Testis (tissue), 2 donors: ENCODE results near the gene NPHP1.

Experiments used
- CTCF ChIP-seq, 3 experiments: fragments of 450-650 bp in 2 of 3; fragments of 200-600 bp in 1 of 3; sonication (generic) in 1 of 3; IDR thresholded peaks; one replicate each; pipeline ENCODE4 v1.5.1; 2016 to 2019; ENCODE audit warnings: antibody characterized with exemption in 3 of 3, mild to moderate bottlenecking in 2 of 3, moderate library complexity in 1 of 3
- POLR2A ChIP-seq: fragments of 450-650 bp; IDR thresholded peaks from one replicate; pipeline ENCODE4 v1.6.1; 2017; ENCODE audit warnings: antibody characterized with exemption, mild to moderate bottlenecking, moderate library complexity

DNA sequence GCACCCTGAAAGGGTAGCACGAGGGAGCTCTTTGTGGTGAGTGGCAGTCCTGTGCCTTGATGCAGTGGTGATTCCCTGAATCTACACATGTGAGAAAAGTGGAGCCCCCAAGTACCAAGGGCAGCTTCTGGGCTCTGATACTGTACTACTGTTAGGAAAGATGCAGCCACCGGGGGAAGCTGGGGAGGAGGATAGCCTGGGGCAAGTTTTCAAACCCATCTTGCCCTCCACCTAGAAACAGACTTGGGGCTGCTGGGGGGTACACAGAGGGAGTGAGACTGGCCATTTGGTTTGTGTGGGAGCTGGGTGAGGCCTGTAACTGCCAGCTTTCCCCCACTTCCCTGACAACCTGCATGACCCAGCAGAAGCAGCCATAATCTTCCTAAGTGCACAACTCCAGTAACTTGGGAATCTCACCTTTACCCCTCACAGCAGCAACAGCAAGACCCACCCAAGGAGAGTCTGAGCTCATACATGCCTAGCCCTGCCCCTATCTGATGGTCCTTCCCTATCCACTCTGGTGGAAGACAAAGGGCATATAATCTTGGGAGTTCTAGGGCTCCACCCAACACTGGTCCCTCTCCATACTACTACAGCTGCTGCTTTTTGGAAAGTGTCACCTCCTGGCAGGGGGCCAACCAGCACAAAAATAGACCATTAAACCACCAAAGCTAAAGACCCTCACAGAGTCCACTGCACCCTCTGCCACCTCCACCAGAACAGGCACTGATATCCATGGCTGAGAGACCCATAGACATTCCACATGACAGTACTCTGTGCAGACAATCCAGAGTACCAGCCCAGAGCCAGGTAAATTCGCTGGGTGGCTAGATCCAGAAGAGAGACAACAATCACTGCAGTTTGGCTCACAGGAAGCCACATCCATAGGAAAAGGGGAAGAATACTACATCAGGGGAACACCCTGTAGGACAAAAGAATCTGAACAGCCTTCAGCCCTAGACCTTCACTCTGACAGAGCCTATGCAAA lies 97.4 kb downstream of the NPHP1 start:
- no peak for TF ChIP-seq POLR2A
- no peak for TF ChIP-seq CTCF (IDR thresholded peaks at IDR 0.05)
